Left hindlimb (tissue), 1 donor: ENCODE data around the gene MARK3.
A peak's percentile ranks its signal among the peaks of the same experiment; 100 is the strongest.
"Not testable (repeated sequence)": the region's sequence is repeated elsewhere in the genome, so short reads cannot be mapped to it uniquely, and the experiment has no call there.

Experiments used
- DNase-seq: peaks from one replicate; pipeline ENCODE4 v3.0.0-alpha.2; 2018

Gene MARK3

GRCh38 chr14:103495854-103496253 is 110.6 kb downstream of the MARK3 start:
- no peak for DNase-seq

DNA sequence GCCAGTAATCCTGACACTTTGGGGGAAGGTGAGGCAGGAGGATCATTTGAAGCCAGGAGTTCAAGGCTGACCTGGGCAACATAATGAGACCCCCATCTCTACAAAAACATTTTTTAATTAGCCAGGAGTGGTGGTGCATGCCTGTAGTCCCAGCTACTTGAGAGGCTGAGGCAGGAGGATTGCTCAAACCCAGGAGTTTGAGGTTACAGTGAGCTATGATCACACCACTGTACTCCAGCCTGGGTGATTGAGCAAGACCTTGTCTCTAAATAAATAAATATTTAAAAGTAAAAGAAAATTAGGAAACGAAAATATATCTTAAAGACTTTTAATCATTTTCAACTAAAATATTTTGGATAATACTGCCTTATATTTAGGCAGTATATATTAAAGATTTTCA is 111.6 kb downstream of the MARK3 start:
- no peak for DNase-seq

- no peak for DNase-seq
Observed at GRCh38 chr14:103499709-103500108, 114.5 kb downstream of the MARK3 start.

DNA sequence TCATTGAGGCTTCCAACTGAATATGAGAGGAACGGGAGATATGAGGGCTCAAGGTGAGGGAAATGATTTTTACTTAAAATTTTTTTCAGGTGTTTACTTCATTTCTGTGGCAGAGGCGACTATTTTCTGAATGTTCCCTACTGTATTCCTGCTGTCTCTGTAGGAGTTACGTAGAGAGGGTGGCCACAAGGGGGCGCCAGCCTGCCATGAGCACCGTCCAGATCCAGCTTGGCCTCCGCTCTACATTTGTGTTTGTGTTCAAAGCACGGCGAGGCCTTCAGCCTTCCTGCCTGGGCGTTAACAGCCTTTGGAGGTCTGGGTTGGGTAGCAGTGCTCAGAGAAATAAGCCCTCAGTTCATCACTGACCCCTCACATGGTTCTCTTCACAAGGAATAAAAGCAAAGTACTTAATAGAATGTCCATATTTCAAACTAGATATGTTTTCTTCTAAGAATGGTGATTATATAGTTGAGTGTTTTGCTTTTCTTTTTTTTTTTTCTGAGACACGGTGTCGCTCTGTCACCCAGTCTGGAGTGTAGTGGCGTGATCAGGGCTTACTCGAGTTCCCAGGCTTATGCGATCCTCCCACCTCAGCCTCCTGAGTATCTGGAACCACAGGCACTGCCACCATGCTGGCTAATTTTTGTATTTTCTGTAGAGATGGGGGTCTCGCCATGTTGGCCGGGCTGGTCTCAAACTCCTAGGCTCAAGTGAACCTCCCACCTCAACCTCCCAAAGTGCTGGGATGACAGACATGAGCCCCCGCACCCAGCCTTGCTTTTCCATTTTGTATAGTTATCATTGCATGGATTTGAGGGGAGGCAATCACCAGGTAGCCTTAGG is 115.2 kb downstream of the MARK3 start:
- peak; percentile 87 for DNase-seq

DNA sequence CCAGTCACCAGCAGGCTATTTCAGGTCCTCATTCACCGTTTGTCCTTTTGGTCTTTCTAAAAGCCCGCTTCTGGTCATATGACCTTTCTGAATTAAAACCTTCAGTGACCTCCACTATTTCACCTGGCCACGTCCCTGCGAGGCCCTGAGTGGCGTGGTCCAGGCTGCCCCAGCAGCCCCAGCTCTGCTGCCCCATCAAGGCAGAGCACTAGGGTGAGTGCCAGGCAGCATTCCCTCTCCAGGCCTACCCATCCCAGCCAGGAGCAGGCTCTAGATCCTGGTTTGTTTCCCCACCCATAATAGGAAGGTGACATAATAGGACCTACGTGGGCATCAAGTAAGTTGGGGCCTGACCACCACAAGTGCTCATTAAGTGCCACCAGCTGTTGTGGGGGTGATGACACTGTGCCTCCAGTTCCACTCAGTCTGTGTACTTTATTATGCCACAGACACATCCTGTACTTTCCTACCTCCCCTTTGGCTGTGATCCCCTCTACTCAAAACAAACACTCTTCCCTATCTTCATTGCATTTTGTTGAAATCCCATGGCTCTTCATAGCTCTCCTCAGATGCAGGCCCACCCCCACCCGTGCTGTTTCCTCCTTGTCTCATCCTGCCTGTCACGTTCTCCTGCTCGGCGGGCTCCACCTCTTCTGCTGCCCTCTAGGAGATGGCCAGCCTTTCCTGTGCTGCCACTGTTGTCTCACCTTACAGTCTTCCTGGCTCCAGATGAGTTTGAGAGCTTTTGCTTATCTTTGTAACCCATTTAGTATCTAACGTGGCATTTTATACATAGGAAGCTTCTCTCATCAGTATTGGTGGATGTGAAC is 116.0 kb downstream of the MARK3 start:
- DNase-seq: no peak

DNA sequence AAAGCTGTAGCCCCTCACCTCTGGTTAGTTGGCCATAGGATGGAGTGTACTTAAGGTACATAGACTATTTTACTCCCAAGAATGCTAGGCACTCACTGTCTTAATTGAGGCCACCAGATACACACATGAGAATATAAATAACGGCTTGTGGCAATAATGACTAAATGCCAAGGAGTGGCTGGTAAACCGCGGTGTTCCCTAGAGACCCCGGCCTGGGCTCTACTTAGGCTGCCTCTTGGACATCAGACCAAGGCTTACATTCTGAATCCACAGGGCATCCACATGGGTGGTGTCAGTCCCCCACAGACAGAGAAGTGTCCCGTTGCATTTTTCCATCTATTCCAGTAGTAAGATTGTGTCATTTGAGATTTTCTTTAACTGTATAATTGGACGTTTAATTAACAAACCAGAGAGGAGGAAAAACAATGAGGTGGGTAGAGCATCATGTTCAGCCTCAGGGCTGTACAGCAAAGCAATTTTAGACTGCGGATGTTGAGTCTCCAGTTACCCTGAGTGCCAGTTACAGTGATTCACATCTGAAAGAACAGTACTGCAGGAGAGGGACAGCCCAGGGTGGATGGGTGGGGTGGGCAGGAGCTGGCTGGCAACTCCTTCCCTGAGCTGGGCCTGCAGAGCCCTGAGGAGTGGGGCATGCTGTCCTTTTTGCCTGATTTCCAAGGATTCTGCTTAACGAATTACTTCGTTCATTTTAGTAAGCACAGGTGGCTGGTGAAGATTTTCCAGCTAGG is 116.9 kb downstream of the MARK3 start:
- DNase-seq: no peak

DNA sequence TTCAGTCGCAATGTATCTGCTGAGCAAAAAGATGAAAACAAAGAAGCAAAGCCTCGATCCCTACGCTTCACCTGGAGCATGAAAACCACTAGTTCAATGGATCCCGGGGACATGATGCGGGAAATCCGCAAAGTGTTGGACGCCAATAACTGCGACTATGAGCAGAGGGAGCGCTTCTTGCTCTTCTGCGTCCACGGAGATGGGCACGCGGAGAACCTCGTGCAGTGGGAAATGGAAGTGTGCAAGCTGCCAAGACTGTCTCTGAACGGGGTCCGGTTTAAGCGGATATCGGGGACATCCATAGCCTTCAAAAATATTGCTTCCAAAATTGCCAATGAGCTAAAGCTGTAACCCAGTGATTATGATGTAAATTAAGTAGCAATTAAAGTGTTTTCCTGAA is 117.7 kb downstream of the MARK3 start:
- DNase-seq: no peak

DNA sequence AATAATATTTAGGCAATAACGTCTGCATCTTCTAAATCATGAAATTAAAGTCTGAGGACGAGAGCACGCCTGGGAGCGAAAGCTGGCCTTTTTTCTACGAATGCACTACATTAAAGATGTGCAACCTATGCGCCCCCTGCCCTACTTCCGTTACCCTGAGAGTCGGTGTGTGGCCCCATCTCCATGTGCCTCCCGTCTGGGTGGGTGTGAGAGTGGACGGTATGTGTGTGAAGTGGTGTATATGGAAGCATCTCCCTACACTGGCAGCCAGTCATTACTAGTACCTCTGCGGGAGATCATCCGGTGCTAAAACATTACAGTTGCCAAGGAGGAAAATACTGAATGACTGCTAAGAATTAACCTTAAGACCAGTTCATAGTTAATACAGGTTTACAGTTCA is 118.1 kb downstream of the MARK3 start:
- DNase-seq: no peak

GRCh38 chr14:103504991-103505565 is 119.9 kb downstream of the MARK3 start:
- no peak for DNase-seq

- no peak for DNase-seq
Observed at GRCh38 chr14:103507751-103508150, 122.5 kb downstream of the MARK3 start.

DNA sequence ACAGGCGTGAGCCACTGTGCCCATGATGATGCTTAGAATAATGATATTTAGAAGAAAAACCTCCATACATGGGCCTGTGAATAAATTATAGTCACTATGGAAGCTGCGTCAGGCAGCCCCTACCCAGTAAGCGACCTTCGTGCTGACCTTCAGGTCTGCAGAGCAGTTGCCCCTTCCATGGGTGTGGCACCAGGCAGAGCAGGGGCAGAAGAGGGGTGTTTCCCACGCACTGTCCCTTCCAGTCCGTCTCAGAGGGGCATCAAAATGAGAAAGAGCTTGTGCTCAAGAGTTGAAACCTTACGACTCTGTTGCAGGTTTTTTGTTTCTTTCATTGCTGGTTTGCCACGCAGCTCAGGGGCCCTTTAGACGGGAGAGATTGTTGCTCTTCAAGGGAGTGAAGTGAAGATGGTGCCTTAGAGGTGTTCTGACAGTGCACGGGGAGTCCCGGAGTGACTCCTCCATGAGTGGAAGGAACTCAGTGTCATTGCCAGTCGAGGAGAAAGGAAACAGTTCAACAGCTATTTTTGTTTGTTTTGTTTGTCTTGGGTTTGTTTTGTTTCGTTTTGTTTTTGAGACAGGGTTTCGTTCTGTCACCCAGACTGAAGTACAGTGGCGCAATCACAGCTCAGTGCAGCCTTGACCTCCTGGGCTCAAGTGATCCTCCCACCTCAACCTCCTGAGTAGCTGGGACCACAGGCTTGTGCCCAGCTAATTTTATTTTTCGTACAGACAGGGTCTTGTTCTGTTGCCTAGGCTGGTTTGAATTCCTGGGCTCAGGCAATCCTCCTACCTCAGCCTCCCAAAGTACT is 123.5 kb downstream of the MARK3 start:
- DNase-seq: no peak

GRCh38 chr14:103509864-103510723 is 124.9 kb downstream of the MARK3 start:
- DNase-seq: no peak

- DNase-seq: no peak
Observed at GRCh38 chr14:103510724-103511693, 125.8 kb downstream of the MARK3 start.

DNA sequence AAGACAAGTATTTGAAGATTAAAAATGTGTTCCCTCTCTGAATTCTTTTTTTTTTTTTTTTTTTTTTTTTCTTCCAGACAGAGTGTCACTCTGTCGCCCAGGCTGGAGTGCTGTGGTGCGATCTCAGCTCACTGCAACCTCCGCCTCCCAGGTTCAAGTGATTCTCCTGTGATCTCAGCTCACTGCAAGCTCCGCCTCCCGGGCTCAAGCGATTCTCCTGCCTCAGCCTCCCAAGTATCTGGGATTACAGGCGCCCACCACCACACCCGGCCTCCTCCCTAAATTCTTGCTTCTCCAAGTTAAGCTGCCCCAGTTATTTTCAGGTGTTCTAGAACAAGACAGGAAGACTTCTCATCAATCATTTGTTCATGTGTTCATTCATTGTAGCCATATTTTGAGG is 127.0 kb downstream of the MARK3 start:
- DNase-seq: not testable (repeated sequence)

DNA sequence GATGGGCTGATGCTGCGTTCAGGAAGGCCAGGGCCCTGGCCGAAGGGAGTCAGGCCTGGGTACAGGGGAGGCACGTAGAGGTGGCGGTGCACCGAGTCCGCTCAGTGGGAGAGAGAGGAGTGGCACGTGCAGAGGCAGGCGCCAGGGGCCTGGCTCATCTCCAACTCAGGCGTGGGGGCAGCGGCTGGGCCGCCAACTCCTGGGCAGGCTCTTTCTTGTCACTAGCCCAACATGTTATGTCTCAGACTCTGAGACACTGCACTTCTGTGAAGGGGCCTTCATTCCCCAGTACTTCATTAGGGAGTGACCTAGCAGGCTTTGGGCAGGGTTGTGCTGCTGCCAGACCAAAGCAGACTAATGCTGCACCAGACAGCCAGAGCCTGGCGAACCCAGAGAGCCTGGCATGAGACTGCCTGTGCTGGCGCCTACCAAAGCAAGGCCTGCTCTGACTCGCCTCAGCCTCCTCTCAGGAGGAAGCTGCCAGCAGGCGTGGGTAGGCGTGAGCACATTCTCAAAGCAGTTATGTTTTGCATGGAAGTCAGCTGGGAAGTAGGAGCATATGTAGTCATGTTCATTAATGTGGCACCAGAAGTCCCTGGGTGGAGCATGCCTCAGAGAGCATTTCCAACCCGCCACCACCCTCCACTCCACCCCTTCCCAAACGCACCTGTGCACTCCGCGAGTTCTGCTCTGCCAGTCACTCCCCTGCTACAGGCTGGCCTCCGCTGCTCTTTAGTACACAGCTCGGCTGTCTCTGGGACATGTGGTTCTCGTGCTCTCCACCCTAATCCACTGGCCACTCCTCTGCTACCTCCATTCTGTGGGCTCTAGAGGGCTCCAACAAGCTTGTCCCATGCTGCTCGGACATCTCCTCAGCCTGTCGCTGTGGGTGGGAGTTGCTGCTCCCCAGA is 127.7 kb downstream of the MARK3 start:
- DNase-seq: no peak

- DNase-seq: no peak
Observed at GRCh38 chr14:103514596-103515421, 129.6 kb downstream of the MARK3 start.

- DNase-seq: no peak
Observed at GRCh38 chr14:103516426-103517173, 131.4 kb downstream of the MARK3 start.
